HG02870 (cell line): Measurements from ENCODE around the gene FADS1.

Source experiments
- ATAC-seq: cut with Tn5 transposase; IDR thresholded peaks from one replicate; pipeline ENCODE4 v1.9.1; 2021; ENCODE audit warnings: mild to moderate bottlenecking, moderate library complexity; ENCODE audit not compliant: unreplicated experiment

Gene FADS1

GRCh38 chr11:61797263-61797944 lies 19.4 kb downstream of the FADS1 start:
- no peak for ATAC-seq

GRCh38 chr11:61795876-61796526 lies 20.8 kb downstream of the FADS1 start:
- ATAC-seq: no peak

- ATAC-seq: no peak
These were observed 21.3 kb downstream of the FADS1 start for GRCh38 chr11:61795459-61795858.

- no peak for ATAC-seq
These were observed 22.2 kb downstream of the FADS1 start for GRCh38 chr11:61794579-61794978.

- ATAC-seq: no peak
These were observed 23.0 kb downstream of the FADS1 start for GRCh38 chr11:61793829-61794204.

GRCh38 chr11:61793083-61793828 lies 23.5 kb downstream of the FADS1 start:
- ATAC-seq: peak; percentile 15

GRCh38 chr11:61792310-61793082 lies 24.3 kb downstream of the FADS1 start, which contains the start of the genes FEN1 and TMEM258:
Gene FEN1, plus strand, starts transcription at chr11:61792911. Its CDS starts 2,451 bp downstream, at chr11:61795362.
Gene TMEM258, minus strand, starts transcription at chr11:61792599. Its CDS starts 41 bp downstream, at chr11:61792558.
- peak; percentile 73 for ATAC-seq

- no peak for ATAC-seq
These were observed 25.0 kb downstream of the FADS1 start for GRCh38 chr11:61791737-61792309.

- ATAC-seq: no peak
These were observed 28.8 kb downstream of the FADS1 start for GRCh38 chr11:61787928-61788491.

- ATAC-seq: no peak
These were observed 30.9 kb downstream of the FADS1 start for GRCh38 chr11:61785837-61786402.

- no peak for ATAC-seq
These were observed 32.3 kb downstream of the FADS1 start for GRCh38 chr11:61784506-61784805.

- no peak for ATAC-seq
These were observed 32.9 kb downstream of the FADS1 start for GRCh38 chr11:61783717-61784505.

- no peak for ATAC-seq
These were observed 34.0 kb downstream of the FADS1 start for GRCh38 chr11:61782841-61783240.

- ATAC-seq: no peak
These were observed 34.5 kb downstream of the FADS1 start for GRCh38 chr11:61782299-61782698.

GRCh38 chr11:61781585-61781984 lies 35.2 kb downstream of the FADS1 start:
- ATAC-seq: no peak

GRCh38 chr11:61780581-61781162 lies 36.1 kb downstream of the FADS1 start:
- no peak for ATAC-seq

- ATAC-seq: no peak
These were observed 36.9 kb downstream of the FADS1 start for GRCh38 chr11:61779666-61780525.
